G401.6 (cell line): ENCODE data around the gene ABCC2.

Experiments
- FAIRE-seq: peaks from 2 replicates; lab custom pipeline; 2012; peaks lifted over from hg19 to GRCh38; lab: Jason Lieb, UNC

Gene ABCC2

DNA sequence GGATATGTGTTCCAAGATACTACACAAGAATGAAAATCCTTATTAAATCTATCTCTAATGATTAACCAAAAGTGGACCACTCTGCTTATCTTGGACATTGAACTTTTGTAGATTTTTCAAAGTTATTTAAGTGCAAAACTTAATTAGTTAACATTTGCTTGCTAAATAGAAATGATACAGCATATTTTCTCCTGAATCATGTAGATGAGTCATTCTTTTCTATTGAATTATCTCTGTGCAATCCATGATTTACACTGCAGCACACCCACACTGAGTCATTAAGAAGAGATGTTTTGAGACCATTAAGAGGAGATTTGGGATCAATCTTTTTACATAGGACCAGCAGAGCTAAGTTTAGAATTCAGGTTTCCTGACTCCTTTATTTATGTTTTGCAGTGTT lies 6.6 kb upstream of the ABCC2 start:
- no peak for FAIRE-seq

DNA sequence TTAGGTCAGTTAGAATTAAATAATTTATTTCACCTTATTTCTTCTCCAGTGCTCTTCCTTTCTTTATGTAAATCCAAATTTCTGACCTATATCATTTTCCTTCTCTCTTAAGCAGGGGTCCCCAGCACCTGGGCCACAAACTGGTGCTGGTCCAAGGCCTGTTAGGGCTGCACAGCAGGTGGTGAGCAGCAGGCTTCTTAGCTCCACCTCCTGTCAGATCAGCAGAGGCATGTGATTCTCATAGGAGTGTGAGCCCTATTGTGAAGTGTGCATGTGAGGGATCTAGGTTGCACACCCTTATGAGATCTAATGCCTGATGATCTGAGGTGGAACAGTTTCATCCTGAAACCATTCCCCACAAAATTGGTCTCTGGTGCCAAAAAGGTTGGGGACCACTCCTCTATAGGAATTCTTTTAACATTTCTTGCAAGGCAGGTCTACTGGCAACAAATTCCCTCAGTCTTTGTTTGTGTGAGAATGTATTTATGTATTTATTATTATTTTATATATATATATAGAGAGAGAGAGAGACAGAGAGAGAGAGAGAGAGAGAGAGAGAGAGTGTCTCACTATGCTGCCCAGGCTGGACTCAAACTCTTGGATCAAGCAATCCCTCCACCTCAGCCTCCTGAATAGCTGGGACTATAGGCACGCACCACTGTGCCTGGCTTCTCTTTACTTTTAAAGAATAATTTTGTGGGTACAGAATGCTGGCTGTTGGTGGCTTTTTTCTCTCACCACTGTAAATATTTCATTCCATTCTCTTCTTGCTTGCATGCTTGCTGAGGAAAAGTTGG lies 4.3 kb upstream of the ABCC2 start:
- FAIRE-seq, result no peak

DNA sequence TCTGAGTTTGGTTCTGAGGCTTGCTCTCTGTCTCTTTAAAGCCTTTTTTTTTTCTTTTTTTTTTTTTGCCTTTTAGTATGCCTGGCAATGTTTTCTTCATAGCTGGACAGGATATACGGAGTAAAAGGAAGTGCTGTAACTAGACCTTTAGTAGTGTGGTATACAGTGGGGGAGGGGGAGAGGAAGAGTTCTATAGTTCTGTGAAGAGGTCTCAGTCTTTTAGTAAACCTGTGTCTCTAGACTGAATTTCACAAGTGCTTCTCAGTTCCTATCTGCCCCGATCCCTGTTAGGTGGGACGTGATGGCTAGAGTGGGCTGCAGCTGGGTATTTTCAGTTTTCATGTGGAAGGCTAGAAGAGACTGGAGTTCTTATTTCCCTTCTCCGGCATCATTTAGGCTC lies 3.1 kb upstream of the ABCC2 start:
- FAIRE-seq, result no peak

DNA sequence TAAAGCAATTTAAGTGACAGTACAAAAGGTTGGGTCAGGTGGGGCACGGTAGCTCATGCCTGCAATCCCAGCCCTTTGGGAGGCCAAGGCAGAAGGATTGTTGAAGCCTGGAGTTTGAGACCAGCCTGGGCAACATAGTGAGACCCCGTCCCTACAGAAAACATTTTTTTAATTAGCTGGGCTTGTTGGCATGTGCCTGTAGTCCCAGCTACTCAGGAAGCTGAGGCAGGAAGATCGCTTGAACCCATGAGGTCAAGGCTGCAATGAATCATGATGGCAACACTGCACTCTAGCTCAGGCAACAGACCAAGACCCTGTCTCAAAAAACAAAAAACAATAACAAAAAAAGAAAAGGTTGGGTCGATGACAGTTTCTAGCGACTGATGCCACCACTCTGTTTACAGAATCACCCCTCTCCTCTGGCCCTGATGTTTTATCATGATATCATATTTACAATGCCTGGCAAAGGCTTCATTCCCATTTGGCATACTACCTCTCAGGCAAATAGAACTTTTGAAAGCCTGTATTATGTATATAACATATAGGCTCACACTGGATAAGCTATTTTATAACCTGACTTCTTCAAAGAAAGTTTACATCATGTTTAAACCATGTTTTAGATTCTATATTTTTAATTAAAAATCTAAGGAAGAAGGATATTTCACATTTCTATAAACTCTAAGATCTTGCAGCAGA lies 558 bp upstream of the ABCC2 start:
- FAIRE-seq, result no peak

DNA sequence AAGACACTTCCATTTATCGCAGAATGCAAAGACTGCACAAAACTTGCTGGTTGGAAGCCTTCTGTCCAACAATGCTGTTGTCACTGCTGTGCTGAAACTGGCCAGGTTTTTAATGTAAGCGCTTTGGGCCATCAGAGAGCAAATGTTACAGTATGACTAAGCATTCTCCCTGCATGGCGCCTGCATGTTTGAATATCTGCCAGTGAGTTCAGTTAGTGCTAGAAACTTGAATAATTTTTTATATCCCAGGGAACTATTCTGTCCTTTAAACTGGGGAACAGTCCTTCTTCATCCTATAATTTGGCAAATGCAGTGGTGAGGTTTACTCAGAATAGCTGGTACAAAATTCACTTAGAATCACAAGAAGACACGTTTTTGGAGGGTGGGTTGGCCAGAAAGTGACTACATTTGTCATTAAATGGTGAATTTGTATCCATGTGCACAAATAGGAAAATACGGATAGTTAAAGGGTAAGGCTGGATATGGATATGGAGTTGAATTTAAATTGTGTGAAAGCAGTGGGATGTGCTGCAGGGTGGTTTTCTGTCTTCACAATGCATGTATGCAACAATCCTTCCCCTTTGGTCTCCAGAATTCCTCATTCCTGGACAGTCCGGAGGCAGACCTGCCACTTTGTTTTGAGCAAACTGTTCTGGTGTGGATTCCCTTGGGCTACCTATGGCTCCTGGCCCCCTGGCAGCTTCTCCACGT lies 1.7 kb downstream of the ABCC2 start:
- FAIRE-seq, result no peak

DNA sequence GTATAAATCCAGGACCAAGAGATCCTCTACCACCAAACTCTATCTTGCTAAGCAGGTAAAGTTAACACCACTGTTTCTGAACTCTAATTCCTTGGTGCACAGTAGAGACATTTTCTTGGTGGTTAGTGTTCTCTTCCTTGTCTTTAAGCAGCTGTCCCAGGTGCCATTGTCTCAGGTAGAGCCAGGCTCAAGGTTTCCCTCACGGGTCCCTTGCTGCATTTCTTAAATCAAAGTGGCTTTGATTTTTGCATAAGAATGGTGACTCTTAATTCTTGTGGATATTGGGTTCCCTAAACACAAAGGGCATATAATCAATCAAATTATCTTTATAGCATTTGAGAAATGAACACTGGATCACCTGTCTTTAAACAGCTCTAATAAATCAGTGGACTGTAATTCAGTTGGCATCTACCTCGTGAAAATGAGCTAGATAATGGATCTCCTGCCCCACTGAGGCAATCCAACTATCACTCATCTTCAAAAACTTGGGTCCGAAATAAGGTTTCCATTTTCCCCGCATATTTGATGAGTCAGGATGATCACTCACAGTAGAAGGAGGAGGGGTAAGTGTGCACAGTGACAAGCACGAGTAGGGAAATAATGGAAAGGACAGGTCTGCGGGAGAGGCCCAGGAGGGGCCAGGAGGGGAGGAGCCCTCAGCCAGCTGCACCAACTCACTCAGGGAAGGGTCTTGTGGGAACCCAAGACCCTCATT lies 2.4 kb downstream of the ABCC2 start:
- FAIRE-seq, result no peak

DNA sequence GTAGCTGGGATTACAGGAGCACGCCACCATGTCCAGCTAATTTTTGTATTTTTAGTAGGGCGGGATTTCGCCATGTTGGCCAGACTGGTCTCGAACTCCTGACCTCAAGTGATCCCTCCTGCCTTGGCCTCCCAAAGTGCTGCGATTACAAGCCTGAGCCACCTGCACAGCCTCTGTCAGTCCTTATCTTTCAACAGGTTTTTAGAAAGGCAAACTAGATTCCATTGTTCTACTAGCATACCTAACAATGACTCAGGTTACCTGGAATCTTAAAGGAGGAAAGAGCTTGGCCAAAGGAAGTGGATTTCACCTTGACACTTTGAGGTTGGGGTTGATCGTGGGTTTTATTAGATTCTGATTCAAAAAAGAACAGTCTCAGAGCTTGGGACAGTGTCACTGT lies 3.2 kb downstream of the ABCC2 start:
- no peak for FAIRE-seq

DNA sequence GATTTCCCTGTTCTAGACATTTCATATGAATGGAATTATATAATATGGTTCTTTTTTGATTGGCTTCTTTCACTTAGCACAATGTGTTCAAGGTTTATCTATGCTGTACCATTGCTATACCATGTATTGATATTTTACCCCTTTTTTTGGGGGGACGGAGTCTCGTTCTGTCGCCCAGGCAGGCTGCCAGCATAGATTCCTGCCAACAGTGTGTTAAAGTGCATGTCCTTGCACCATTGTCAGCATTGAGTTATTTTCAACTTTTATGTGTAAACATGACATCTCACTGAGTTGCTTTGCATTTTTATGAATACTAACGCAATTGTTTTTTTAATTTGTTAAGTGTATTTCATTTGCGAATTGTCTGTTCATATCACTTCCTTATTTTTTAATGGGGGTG lies 4.9 kb downstream of the ABCC2 start:
- FAIRE-seq, result no peak

DNA sequence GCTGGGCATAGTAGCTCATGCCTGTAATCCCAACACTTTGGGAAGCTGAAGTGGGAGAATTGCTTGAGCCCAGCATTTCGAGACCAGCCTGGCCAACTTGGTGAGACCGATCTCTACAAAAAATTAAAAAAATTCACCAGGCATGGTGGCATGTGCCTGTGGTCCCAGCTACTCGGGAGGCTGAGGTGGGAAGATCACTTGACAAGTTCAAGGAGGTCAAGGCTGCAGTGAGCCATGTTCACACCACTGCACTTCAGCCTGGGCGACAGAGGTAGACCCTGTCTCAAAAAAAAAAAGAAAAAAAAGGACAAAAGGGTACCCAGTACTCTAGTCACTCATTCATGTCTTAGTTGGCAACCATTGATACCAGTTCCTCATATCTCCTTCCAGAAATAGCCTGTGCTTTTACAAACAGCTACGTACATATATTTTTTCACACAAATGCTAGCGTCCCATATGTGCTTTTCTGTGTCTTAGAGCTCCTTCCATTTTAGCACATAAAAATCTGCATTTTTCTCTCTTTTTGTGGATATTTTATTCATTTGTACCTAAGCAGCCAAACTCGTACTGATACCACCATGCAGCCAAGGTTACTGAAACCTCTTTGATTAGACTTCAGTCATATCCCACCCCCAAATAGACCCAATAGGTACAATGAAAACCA lies 5.5 kb downstream of the ABCC2 start:
- no peak for FAIRE-seq

DNA sequence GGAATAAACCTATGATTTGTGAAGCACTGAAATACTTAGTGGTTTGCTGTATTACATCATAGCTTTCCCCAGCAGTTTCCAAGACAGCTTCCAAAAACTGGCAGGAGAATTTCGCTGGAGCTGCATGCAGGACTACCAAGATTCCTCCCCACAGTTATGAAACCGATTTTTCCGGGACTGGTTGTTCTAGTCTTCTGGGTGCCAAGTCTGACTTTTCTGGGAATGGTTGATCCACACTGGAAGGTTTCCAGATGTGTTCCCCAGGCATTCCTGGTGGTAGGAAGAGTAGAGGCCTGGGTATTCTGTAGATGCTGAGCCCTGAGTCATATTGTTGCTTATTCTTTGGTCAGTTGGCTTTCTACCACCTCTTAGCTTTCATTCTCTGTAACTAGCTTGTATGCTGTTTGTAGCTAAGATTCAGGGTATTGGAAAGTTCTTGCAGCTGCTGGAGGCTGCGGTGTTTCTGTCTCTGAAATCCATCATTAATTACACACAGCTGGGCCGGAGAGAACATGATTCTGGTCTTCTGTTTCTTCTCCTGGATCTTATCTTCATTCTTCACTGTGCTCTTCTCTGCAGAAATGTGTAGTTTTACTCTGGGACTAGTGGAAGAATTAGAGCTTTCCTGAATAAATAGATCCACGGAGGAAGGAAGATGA lies 6.3 kb downstream of the ABCC2 start:
- no peak for FAIRE-seq

DNA sequence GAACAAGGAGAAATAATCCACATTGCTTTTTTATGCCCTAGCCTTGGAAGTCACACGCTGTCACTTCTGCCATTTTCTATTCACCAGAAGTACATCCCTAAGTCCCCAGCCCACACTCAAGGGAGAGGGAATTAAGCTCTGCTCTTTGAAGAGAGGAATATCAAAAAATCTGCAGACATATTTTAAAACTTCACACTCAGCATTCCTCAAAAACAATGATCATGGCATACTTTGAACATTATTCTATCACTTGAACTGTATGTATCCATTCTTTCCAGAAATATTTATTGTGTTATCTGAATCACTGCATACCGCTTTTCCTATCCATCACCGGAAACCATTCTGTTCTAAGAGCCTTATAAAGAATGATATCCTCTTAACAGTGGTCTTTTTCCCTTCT lies 9.4 kb downstream of the ABCC2 start:
- FAIRE-seq, result no peak

DNA sequence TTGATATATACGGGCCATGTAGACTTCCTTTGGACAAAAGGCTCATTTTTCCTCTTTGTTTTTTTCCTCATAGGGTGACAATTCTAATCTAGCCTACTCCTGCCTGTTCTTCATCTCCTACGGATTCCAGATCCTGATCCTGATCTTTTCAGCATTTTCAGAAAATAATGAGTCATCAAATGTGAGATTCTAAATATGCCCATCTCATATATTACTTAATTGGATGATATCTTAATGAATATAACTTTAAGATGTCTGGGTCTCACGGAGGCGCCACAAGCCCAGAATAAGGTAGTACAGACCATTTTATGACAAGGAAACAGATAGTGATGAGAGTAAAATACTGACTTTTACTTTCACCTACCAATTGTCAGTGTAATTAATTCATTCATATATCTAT lies 11.4 kb downstream of the ABCC2 start:
- no peak for FAIRE-seq

DNA sequence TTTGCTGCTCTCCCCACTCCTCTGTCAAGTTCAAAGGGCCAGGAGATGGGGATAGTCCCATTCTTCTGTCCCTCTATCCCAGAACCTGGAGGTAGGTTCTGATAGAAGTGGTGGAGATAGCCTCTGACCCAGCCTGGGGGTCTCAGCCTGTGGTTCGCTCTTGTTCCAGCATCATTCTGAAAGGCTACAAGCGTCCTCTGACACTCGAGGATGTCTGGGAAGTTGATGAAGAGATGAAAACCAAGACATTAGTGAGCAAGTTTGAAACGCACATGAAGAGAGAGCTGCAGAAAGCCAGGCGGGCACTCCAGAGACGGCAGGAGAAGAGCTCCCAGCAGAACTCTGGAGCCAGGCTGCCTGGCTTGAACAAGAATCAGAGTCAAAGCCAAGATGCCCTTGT lies 14.5 kb downstream of the ABCC2 start:
- FAIRE-seq, result no peak

DNA sequence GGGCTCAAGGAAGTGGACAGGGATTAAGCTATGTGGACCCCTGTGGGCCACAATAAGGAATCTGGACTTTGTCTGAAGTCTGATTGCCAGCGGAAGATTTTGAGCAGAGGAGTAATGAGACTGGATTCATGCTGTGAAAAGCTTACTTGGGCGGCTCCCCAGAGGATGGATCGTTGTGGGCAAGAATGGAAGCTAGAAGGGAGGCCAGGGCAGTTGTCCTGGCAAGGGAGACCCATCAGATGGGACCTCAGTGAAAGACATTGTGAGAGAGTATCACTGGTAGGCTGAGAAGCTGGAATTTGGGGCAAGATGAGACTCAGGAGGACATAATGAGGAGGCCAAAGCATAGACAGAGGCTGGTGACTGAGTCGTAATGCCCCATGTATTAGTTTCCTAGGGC lies 15.6 kb downstream of the ABCC2 start:
- no peak for FAIRE-seq

DNA sequence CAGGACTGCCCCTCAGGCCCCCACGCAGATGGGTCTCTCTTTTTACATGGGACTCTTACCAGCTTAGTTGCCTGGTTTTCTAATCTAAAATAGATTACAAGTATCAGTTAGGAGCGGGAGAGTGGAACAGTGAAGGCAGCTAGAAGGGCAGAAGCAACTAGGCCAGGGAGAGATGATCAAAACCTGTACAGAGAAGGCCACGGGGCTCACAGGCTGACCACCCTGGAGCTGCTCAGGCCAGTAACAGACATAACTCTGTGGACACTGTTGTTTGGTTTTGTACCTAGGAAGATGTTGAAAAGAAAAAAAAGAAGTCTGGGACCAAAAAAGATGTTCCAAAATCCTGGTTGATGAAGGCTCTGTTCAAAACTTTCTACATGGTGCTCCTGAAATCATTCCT lies 16.5 kb downstream of the ABCC2 start:
- no peak for FAIRE-seq

DNA sequence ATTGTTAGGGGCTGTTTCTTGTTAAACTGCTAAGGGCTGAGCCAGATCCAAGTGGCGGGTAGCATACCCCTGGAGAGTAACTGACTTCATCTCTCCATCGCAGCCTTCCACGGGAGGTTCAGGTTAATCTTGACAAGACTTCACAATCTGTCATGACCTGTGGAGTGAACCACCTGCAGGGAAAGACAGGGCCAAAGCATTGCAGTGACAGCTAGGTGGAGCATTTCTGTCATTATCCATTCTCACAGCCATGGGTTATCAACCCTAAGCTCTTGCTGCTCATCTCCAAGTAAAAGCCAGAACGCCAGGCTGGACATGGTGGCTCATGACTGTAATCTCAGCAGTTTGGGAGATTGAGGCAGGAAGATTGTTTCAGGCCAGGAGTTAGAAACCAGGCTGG lies 17.2 kb downstream of the ABCC2 start:
- no peak for FAIRE-seq

DNA sequence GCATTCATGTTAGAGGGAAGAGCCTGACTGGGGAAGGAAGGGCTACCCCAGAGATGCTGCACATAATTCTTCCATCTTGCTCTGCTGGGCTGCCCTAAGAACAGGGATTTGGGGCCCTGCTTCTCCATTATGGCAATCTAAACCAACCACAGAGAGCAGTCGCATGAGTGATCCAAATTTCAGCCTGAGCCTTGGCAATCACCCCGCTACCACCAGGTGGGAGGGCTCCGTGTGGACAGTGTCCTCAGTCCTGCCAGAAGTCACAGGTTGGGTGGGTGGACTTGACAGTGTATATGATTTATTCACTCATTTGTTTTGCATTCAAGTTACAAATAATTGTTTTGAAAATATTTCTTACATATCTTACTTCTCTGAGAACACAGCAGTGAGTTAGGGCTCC lies 22.0 kb downstream of the ABCC2 start:
- FAIRE-seq, result no peak

DNA sequence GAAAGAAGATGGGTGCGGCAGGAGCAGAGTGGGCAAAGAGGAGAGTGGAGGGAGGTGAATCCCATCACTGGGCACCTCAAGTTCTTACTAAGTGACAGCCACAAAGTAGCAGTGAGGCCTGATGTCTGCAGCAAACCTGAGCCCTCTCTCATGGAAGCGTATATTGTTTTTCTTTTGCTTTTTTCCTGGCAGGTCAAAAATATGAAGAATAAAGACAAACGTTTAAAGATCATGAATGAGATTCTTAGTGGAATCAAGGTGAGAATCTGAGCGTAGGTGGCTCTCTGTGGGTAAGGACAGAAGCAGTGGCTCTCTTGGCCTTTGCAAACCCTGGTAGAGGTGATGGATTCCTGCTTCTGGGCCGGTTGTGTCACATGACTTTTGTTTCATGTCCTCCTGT lies 22.8 kb downstream of the ABCC2 start:
- FAIRE-seq, result no peak

DNA sequence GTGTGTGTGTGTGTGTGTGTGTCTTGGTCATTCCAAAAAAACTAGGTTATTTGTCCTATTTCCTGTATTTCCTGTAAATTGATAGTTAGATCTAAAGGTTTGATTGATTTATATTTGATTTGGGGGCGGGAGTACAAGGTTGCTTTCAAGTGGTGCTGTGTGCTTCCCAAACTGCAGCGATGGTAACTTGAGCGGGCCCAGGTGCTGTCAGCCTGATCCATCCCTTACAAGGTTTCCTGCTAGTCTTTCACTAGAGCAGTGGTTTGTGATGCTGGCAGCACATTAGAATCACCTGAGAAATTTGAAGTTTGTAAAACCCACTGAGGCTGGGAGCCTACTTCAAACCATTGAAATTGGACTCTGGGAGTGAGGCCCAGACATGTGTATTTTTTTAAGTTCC lies 23.7 kb downstream of the ABCC2 start:
- no peak for FAIRE-seq

DNA sequence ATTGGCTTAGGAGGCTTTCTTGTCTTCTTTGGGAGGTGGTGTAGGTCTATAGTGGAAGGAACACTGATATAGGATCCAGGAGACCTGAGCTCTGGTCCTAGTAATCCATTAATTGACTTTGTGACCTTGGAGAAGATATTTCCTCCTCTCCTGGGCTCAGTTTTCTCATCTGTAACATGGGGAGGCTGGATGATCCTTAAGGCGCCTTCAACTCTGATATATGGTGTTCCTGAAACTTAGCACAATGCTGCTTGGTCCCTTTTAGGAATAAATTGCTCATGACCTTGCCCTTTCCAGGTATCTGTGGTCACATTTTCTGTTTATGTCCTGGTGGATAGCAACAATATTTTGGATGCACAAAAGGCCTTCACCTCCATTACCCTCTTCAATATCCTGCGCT lies 25.3 kb downstream of the ABCC2 start:
- FAIRE-seq, result no peak

DNA sequence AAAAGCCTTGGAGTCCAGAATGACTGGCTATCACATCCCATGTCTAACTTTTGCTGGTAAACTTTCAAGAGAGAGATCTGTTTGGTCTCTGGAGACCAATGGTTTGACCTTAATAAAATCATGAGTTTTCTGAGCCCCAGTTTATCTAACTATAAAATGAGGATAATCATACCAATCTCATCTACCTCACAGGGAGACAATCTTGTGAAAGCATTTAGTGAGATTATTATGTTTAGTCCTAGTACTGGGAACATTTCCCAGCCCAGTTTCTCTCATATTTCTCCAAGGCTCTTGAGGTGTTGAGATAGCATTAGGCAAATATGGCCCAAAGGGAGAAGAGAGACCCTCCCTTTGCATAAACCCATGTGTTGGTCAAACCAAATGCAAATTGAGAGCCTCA lies 25.8 kb downstream of the ABCC2 start:
- no peak for FAIRE-seq

DNA sequence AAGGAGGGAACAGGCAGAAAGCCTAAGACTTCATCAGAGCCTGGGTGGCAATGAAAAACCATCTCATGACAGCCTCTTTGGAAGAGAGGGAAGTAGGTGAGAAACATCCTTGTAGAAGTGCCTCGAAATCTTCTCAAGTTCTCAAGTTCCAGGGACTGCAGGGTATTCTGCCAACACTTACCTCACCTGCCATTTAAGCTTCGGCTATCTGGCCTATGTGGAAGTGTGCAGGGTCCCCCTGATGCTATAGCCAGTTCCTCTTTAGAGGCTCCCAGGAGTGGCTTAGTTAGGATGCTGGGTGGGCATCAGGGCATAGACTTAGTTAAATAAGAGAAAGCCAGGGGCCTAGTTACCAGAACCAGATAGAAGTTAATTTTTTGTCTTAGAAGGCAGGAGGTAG lies 27.0 kb downstream of the ABCC2 start:
- FAIRE-seq, result no peak
